Measurements from ENCODE around the gene CDT1.

CDT1 gene

GRCh38 chr16:88803264-88803987 is at the start of gene CDT1:
Gene CDT1 (plus strand): TSS chr16:88803789. CDS start chr16:88803832, 43 bp downstream.
- DNase-seq: peak; percentile 31

- DNase-seq: no peak
Observed at GRCh38 chr16:88754109-88754911, 49.3 kb upstream of the CDT1 start.

- DNase-seq: no peak
Observed at GRCh38 chr16:88754912-88755744, 48.5 kb upstream of the CDT1 start.

GRCh38 chr16:88755745-88756443 is 47.7 kb upstream of the CDT1 start:
- DNase-seq: no peak

- DNase-seq: no peak
Observed at GRCh38 chr16:88758227-88758943, 45.2 kb upstream of the CDT1 start.

- no peak for DNase-seq
Observed at GRCh38 chr16:88758944-88759244, 44.7 kb upstream of the CDT1 start.

- DNase-seq: no peak
Observed at GRCh38 chr16:88759245-88759975, 44.2 kb upstream of the CDT1 start.

GRCh38 chr16:88759976-88760350 is 43.6 kb upstream of the CDT1 start:
- no peak for DNase-seq

- no peak for DNase-seq
Observed at GRCh38 chr16:88760424-88761142, 43.0 kb upstream of the CDT1 start.

- no peak for DNase-seq
Observed at GRCh38 chr16:88761143-88761534, 42.5 kb upstream of the CDT1 start.

GRCh38 chr16:88761830-88762229 is 41.8 kb upstream of the CDT1 start:
- no peak for DNase-seq

- no peak for DNase-seq
Observed at GRCh38 chr16:88762258-88762870, 41.2 kb upstream of the CDT1 start.

- DNase-seq: no peak
Observed at GRCh38 chr16:88762941-88763340, 40.6 kb upstream of the CDT1 start.

- DNase-seq: no peak
Observed at GRCh38 chr16:88763502-88764053, 40.0 kb upstream of the CDT1 start.

- no peak for DNase-seq
Observed at GRCh38 chr16:88764080-88764479, 39.5 kb upstream of the CDT1 start.

GRCh38 chr16:88764913-88765349 is 38.7 kb upstream of the CDT1 start:
- DNase-seq: no peak

- DNase-seq: no peak
Observed at GRCh38 chr16:88766975-88767374, 36.6 kb upstream of the CDT1 start.

GRCh38 chr16:88767546-88768070 is 36.0 kb upstream of the CDT1 start:
- DNase-seq: no peak

GRCh38 chr16:88768071-88768783 is 35.4 kb upstream of the CDT1 start:
- DNase-seq: no peak
